ENCODE measurements around the gene KLHL5.

Gene KLHL5

DNA sequence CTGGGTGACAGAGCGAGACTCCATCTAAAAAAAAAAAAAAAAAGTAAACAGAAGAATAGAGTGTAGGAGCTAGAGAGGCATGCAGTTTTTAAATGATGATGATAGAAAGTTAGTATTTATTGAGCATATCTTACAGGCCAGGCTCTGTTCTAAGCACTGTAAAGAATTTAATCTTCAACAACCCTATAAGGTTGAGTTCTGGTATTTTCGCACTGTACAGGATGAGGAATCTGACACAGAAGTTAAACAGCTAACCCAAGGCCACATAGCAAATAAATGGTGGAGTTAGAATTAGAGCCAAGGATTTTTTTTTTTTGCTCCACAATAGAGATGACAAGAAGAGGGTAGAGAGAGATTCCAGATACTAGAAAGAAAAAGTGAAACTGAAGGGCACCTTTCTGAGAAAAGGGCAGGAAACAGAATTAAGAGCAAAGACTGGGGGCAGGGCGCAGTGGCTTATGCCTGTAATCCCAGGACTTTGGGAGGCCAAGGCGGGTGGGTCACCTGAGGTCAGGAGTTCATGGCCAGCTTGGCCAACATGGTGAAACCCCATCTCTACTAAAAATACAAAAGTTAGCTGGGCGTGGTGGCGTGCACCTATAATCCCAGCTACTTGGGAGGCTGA is 56.1 kb downstream of the KLHL5 start:
- no peak for DNase-seq (ENCODE audit: low spot score)
- TF ChIP-seq, protein P1, sequence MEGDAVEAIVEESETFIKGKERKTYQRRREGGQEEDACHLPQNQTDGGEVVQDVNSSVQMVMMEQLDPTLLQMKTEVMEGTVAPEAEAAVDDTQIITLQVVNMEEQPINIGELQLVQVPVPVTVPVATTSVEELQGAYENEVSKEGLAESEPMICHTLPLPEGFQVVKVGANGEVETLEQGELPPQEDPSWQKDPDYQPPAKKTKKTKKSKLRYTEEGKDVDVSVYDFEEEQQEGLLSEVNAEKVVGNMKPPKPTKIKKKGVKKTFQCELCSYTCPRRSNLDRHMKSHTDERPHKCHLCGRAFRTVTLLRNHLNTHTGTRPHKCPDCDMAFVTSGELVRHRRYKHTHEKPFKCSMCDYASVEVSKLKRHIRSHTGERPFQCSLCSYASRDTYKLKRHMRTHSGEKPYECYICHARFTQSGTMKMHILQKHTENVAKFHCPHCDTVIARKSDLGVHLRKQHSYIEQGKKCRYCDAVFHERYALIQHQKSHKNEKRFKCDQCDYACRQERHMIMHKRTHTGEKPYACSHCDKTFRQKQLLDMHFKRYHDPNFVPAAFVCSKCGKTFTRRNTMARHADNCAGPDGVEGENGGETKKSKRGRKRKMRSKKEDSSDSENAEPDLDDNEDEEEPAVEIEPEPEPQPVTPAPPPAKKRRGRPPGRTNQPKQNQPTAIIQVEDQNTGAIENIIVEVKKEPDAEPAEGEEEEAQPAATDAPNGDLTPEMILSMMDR (IDR thresholded peaks at IDR 0.05; ENCODE audit: extremely low read depth, missing control alignments) = no peak

DNA sequence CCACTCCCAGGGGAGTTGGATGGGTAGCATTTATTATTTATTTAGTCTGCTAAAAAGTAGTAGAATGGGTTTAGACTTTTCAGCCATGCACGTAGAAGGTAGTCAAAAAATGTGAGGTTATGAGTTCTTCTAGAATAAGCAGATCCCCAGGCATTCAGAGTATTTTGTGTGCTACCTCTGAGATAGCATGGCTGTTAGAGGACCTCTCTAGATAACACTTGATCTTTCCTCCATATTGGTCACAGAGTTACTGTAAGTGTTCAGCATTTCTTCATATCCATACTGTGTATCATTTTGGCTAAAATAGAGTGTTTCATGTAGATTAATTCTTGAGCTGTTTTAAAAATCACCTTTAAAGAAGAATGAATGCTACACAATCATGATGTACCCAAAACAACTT is 58.4 kb downstream of the KLHL5 start:
- DNase-seq (ENCODE audit: low spot score) = no peak

DNA sequence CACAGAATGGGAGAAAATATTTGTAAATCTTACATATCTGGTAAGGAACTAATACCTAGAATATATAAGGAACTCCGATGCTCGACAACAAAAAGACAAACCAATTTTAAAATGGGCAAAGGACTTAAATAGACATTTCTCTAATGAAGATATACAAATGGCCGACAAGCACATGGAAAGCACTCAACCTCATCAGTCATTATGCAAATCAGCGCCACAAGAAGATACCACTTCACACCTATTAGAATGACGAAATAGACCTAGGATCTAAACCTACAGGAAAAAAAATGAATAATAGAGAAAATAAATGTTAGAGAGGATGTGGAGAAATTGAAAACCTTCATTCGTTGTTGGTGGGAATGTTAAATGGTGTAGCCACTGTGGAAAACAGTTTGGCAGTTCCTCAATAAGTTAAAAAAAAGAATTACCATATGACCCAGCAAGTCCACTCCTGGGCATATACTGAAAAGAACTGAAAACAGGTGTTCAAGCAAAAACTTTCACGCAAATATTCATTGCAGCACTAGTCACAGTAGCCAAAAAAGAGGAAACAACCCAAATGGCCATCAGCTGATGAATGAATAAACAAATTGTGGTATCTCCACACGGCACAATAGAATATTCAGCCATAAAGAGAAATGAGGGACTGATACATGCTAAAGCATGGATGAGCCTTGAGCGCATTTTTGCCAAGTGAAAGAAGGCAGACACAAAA is 63.0 kb downstream of the KLHL5 start:
- no peak for DNase-seq (ENCODE audit: low spot score)
- TF ChIP-seq, protein P1 (IDR thresholded peaks at IDR 0.05; ENCODE audit: extremely low read depth, missing control alignments) = no peak

More for the DNA sequence above, 58.4 kb downstream of the KLHL5 start:
- TF ChIP-seq, protein P1 (IDR thresholded peaks at IDR 0.05; ENCODE audit: extremely low read depth, missing control alignments) = no peak

DNA sequence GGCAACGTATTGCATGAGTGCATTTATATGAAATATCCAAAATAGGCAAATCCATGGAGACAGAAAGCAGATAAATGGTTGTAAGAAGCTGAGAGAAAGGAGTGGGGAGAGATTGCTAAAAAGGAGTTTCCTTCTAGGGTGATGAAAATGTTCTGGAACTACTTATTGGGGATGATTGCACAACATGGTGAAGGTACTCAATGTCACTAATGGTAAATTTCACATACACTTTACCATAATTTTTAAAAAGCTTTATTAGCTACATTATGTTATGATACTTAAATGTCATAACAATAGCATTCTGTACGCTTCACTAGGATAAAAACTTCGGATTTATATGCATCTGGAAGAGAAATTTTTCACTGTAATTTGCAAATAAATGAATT is 63.6 kb downstream of the KLHL5 start:
- DNase-seq (ENCODE audit: low spot score) = no peak
- TF ChIP-seq, protein P1 (IDR thresholded peaks at IDR 0.05; ENCODE audit: extremely low read depth, missing control alignments) = no peak

DNA sequence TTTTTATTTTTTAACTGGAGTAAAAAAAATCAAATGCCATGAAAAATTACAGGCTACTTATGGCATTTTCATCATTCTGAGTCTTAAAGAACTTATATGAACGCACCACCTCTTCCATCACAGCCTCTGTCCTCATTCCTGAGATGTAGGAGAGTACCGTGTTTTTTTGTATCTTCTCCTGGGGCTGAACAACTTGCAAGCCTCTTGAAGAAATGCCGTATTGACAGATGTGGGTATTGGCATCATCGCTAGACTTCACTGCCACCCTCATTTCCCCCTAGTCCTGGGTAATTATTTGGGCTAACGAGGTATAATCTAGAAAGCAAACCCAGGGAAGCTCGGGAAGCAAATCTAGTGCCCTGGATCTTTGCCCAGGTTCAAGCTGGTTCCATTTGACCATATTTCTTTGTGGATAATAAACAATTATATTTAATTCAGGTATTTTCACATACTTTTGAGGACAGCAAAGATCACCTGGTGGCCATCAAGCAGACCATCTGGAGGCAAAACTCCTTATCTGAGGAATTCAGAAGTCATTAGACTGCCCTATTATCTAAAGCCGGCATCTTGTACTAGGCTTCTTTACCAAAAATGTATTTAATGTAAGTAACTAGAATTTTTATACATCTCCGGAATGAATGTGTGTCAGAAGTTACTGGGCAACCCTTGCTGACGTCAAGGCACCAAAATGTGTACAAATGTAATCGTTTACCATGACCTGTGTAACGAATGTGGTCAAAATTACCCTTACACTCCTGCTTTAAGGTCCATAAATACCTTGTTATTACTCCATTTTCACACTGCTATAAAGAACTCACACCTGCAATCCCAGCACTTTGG is 64.4 kb downstream of the KLHL5 start:
- TF ChIP-seq, protein P1 (IDR thresholded peaks at IDR 0.05; ENCODE audit: extremely low read depth, missing control alignments) = no peak
- no peak for DNase-seq (ENCODE audit: low spot score)

DNA sequence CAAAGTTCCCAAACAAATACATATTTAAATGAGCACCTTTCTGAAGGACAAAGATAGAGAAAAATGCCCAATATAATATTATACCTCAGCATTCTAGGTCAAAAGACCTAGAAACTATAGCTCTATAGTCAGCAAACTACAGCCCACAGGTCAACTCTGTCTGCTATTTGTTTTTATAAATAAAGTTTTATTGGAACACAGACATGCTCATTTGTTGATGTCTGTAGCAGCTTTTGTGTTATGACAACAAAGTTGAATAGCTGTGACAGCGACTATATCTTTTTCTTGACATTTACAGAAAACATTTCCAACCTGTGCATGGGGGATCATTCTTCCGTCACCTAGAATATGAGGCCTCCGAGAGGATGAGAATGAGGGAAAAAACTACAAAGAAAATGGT is 71.6 kb downstream of the KLHL5 start:
- TF ChIP-seq, protein P1 (IDR thresholded peaks at IDR 0.05; ENCODE audit: extremely low read depth, missing control alignments) = no peak

More for the DNA sequence above, 71.6 kb downstream of the KLHL5 start:
- DNase-seq (ENCODE audit: low spot score) = no peak
